Bronchial epithelial cell (primary cell): ENCODE data around the gene STAMBP. TPM values are rescaled to one million over a fixed set of nuclear protein-coding genes. Genes with fewer than 3 reads are reported as not detected.

Experiments used
- DNase-seq: peaks from one replicate; pipeline ENCODE4 v3.0.0-alpha.2; 2010; ENCODE audit warnings: low read depth
- FAIRE-seq: peaks from 2 replicates; lab custom pipeline; 2011; peaks lifted over from hg19 to GRCh38; lab: Jason Lieb, UNC
- H3K27me3 ChIP-seq: 2 replicates; pipeline ENCODE4 v1.5.1; 2011; ENCODE audit warnings: low read length; ENCODE audit not compliant: control insufficient read depth, insufficient read depth
- H3K36me3 ChIP-seq: 2 replicates; pipeline ENCODE4 v1.5.1; 2011; ENCODE audit warnings: low read length; ENCODE audit not compliant: control insufficient read depth, insufficient read depth
- H3K4me3 ChIP-seq: 2 replicates; pipeline ENCODE4 v1.5.1; 2011; ENCODE audit warnings: mild to moderate bottlenecking, low read depth, low read length, control low read depth
- total RNA-seq: library from RNA; depleted of rRNA; stranded (reverse); fragments of >200 nt; gene quantifications from 2 replicates; pipeline ENCODE4 v1.2.1, GENCODE V29; 2014
- TF ChIP-seq, protein P1 (sequence below): IDR thresholded peaks from 2 replicates; pipeline ENCODE4 v1.5.1; 2011; ENCODE audit warnings: mild to moderate bottlenecking, moderate library complexity, low read length, control low read depth, inconsistent platforms; ENCODE audit not compliant: insufficient read depth, severe bottlenecking

The STAMBP gene
- total RNA-seq, 1 donor from 2014 or later: 24.0 TPM

DNA sequence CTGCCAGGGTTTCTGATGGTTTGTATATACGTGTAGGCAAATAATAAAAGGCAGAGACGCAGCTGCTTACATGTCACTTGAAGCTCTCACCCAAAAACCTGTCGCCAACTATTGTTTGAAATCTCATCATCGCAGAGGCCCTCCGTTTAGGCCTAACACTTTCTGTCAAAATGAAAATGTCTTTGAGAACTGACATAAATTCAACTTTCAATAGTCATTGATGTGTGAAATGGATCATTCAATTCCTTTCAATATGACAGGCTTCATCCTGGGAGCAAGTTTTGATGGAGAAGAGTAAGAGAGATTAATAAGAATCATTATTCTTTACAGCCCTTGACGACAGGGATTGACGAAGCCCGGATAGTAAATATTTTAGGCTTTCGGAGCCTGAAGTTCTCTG, 66.7 kb downstream of the STAMBP start:
- H3K36me3 ChIP-seq: no peaks in the 10 kb centered on the region
- TF ChIP-seq, protein P1, sequence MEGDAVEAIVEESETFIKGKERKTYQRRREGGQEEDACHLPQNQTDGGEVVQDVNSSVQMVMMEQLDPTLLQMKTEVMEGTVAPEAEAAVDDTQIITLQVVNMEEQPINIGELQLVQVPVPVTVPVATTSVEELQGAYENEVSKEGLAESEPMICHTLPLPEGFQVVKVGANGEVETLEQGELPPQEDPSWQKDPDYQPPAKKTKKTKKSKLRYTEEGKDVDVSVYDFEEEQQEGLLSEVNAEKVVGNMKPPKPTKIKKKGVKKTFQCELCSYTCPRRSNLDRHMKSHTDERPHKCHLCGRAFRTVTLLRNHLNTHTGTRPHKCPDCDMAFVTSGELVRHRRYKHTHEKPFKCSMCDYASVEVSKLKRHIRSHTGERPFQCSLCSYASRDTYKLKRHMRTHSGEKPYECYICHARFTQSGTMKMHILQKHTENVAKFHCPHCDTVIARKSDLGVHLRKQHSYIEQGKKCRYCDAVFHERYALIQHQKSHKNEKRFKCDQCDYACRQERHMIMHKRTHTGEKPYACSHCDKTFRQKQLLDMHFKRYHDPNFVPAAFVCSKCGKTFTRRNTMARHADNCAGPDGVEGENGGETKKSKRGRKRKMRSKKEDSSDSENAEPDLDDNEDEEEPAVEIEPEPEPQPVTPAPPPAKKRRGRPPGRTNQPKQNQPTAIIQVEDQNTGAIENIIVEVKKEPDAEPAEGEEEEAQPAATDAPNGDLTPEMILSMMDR: no peak
- FAIRE-seq (no peak), DNase-seq (no peak)
- H3K27me3 ChIP-seq: no peaks in the 10 kb centered on the region
- no peak overlapping the region for H3K4me3 ChIP-seq

DNA sequence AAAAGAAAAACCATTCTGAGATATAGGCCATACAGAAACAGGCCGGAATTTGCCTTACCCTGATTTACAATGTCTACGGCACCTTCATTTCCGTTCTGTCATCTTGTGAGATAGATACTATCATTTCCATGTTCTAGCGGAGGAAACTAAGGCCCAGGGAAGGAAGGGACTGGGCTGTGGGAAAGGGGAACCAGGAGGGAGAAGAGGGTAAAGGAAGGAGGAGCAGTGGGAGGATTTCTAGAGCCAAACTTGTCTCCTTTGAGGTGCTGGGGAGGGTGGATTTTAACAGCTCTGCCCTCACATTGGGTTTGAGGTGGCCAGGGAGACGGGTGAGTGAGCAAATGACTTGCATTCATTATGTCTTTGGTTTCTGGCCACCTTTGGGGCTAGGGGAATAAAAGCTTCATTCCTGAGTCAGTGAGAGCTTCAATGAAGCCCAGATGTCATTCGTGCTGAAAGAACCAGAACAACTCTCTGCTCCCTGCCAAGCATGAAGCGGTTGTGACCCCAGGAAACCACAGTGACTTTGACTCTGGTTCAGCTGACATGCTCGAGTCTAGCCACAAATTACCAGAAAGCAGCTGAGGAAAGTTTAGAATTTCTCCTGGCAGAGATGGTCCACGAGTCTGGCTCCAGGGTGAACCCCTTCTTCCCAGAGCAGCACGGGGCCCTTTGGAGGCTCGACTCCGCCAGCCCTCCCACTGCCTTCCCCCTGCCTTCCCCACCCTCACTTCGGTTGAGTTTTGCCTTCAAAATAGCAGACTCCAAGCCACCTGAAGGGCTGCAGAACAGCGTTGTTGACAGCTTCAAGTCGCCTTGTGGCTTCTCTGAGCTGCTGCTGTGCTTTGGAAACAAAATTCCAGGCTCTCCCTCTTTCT, 67.8 kb downstream of the STAMBP start:
- Histone ChIP-seq H3K36me3 (no peaks in the 10 kb centered on the region), H3K27me3 (no peaks in the 10 kb centered on the region), H3K4me3 (no peak overlapping the region)
- FAIRE-seq (no peak), DNase-seq (no peak)
- TF ChIP-seq, protein P1: no peak

DNA sequence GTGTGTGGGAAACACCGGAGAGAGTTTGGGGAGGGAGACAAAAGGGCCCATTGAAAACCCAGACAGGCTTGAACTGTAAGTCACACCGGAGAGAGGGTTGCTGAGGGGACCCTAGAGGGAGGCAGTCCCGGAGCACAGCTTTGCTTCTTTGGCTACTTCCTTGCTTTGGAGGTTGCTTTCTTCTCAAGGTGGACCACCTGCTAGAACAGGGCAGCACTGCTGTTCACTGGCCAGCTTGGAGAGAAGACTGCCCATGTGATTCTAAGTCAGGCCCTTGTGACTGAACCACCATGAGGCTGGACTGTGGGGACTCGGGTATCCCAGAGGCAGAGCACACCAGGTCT, 68.5 kb downstream of the STAMBP start:
- TF ChIP-seq, protein P1: no peak
- FAIRE-seq (no peak), DNase-seq (no peak)
- H3K36me3 ChIP-seq: no peaks in the 10 kb centered on the region
- H3K4me3 ChIP-seq: no peak overlapping the region
- no peaks in the 10 kb centered on the region for H3K27me3 ChIP-seq

DNA sequence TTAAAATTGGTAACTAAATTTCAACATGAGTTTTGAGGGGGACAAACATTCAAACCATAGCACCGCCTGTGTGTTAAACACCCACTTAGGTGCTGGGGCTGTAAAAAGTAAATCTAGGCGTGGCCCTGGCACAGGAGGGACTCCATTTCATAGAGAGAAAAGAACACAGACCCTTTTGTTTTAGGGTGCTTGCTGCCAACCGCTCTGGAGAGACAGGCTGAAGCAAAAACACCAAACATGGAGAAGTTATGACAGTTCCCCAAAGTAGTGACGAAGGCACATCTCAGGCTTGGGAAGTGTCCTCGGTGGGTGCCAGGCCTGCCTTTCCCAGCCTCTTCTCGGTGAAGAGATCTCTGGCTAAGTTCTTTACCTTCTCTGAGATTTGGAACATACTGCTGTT, 69.2 kb downstream of the STAMBP start:
- Histone ChIP-seq H3K36me3 (no peaks in the 10 kb centered on the region), H3K27me3 (no peaks in the 10 kb centered on the region), H3K4me3 (no peak overlapping the region)
- FAIRE-seq: no peak
- no peak for DNase-seq
- TF ChIP-seq, protein P1: no peak

DNA sequence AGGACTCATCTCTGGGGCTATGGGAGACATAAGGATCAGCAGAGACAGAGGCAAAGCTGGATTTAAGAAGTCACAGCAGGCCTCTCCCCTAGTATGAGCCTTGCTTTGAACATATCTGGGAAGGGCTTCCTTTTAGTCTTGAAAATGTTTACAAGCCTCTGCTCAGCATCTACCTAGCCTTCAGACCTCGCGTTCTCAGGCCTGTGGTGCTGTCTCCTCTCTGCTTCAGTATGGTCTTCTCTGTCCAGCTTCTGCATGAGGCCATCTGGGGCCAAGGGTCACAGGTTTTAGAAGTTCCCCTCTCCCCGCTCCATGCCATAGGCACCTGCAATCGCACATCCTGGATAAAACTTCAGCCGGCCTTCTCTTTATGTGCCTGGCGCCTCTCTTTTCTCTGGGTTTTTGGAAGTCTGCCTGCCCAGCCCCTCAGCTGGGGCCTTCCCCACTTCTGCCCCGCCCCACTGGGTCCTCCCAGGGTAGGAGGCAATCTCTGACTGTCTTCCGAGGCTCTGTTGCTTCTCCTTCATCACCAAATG, 71.1 kb downstream of the STAMBP start:
- DNase-seq (no peak), FAIRE-seq (no peak)
- Histone ChIP-seq H3K36me3 (no peaks in the 10 kb centered on the region), H3K27me3 (no peaks in the 10 kb centered on the region), H3K4me3 (no peak overlapping the region)
- TF ChIP-seq, protein P1: no peak
